Liver (tissue), 3 donors: ENCODE data around the gene SLC38A6.

Experiments
- EGR1 ChIP-seq, 2 donors: IDR thresholded peaks; 2 replicates each; pipeline ENCODE4 v1.6.1; 2016 to 2018; ENCODE audit warnings: antibody characterized with exemption in 2 of 2, low read depth in 2 of 2
- FOXA2 ChIP-seq: IDR thresholded peaks from 2 replicates; pipeline ENCODE4 v1.6.1; 2016; ENCODE audit warnings: antibody characterized with exemption
- HNF4G ChIP-seq: IDR thresholded peaks from 2 replicates; pipeline ENCODE4 v1.6.1; 2016; ENCODE audit warnings: antibody characterized with exemption
- JUND ChIP-seq, 2 donors: IDR thresholded peaks; 2 replicates each; pipeline ENCODE4 v1.6.1; 2016; ENCODE audit warnings: antibody characterized with exemption in 2 of 2
- MAX ChIP-seq: IDR thresholded peaks from 2 replicates; pipeline ENCODE4 v1.6.1; 2016; ENCODE audit warnings: antibody characterized with exemption
- REST ChIP-seq: IDR thresholded peaks from 2 replicates; pipeline ENCODE4 v1.6.1; 2016; ENCODE audit warnings: antibody characterized with exemption, mild to moderate bottlenecking
- SP1 ChIP-seq: IDR thresholded peaks from 2 replicates; pipeline ENCODE4 v1.6.1; 2018; ENCODE audit warnings: antibody characterized with exemption, mild to moderate bottlenecking
- TAF1 ChIP-seq: conservative IDR thresholded peaks from 2 replicates; pipeline ENCODE4 v1.6.1; 2016; ENCODE audit warnings: antibody characterized with exemption, mild to moderate bottlenecking
- YY1 ChIP-seq: IDR thresholded peaks from 2 replicates; pipeline ENCODE4 v1.6.1; 2016; ENCODE audit warnings: antibody characterized with exemption, mild to moderate bottlenecking
- TF ChIP-seq, protein P1 (sequence below): fragments of 150-350 bp; IDR thresholded peaks from 2 replicates; pipeline ENCODE4 v1.5.1; 2017; ENCODE audit warnings: improper control_type of control experiment, low read depth, low read length; ENCODE audit not compliant: missing input control
- donor health status: healthy.
- donor health status: healthy.

DNA sequence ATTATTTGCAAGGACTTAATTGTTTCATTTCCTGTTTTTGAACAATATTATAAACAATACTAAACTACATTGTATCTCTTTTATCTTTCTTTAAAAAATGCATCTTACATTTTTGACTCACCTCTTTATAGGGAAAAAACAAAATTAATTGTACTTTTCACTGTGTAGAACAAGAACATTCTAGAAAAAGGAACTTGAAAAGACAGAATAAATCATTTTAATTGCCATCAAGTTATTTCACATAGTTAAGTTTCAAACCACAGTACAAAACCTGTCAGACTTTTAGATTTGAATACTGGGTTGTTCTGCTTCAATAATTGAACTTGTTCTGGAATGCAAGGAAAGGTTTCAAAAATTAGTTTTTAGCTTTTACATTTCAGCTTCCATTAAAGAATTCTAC lies 50.0 kb downstream of the SLC38A6 start:
- TF ChIP-seq MAX: no peak
- TF ChIP-seq FOXA2: no peak
- TF ChIP-seq, protein P1, sequence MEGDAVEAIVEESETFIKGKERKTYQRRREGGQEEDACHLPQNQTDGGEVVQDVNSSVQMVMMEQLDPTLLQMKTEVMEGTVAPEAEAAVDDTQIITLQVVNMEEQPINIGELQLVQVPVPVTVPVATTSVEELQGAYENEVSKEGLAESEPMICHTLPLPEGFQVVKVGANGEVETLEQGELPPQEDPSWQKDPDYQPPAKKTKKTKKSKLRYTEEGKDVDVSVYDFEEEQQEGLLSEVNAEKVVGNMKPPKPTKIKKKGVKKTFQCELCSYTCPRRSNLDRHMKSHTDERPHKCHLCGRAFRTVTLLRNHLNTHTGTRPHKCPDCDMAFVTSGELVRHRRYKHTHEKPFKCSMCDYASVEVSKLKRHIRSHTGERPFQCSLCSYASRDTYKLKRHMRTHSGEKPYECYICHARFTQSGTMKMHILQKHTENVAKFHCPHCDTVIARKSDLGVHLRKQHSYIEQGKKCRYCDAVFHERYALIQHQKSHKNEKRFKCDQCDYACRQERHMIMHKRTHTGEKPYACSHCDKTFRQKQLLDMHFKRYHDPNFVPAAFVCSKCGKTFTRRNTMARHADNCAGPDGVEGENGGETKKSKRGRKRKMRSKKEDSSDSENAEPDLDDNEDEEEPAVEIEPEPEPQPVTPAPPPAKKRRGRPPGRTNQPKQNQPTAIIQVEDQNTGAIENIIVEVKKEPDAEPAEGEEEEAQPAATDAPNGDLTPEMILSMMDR: no peak
- TF ChIP-seq HNF4G: no peak
- TF ChIP-seq YY1: no peak
- TF ChIP-seq EGR1 (IDR thresholded peaks at IDR 0.05; ENCODE audit: low read depth in 2 of 2): no peak
- TF ChIP-seq REST: no peak
- TF ChIP-seq SP1: no peak
- no peak for TF ChIP-seq TAF1
- no peak for TF ChIP-seq JUND (IDR thresholded peaks at IDR 0.05)
